ENCODE data around the gene IFNGR2.

IFNGR2 gene

DNA sequence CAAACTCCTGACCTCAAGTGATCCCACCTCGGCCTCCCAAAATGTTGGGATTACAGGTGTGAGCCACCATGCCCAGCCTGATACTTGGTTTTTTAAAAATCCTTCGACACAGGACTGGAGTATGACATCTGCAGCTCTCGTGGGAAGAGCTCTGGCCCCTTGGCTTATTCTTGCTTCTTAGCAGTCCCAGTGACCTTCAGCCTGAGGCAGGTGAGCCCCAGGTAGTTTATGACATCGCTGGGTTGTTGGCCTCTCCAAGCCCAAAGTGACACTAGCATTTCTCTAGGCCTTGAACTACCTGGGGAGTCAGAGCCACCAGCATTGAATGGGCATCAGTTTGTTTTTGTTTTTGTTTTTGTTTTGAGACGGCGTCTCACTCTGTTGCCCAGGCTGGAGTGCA, 15.9 kb upstream of the IFNGR2 start:
- TF ChIP-seq, protein P1, sequence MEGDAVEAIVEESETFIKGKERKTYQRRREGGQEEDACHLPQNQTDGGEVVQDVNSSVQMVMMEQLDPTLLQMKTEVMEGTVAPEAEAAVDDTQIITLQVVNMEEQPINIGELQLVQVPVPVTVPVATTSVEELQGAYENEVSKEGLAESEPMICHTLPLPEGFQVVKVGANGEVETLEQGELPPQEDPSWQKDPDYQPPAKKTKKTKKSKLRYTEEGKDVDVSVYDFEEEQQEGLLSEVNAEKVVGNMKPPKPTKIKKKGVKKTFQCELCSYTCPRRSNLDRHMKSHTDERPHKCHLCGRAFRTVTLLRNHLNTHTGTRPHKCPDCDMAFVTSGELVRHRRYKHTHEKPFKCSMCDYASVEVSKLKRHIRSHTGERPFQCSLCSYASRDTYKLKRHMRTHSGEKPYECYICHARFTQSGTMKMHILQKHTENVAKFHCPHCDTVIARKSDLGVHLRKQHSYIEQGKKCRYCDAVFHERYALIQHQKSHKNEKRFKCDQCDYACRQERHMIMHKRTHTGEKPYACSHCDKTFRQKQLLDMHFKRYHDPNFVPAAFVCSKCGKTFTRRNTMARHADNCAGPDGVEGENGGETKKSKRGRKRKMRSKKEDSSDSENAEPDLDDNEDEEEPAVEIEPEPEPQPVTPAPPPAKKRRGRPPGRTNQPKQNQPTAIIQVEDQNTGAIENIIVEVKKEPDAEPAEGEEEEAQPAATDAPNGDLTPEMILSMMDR (IDR thresholded peaks at IDR 0.05; ENCODE audit: low read depth, low read length), result no peak
- H3K4me3 ChIP-seq (ENCODE audit: low read depth, low read length), result no peak overlapping the region

GRCh38 chr21:33388188-33388587, 15.0 kb upstream of the IFNGR2 start:
- TF ChIP-seq, protein P1 (IDR thresholded peaks at IDR 0.05; ENCODE audit: low read depth, low read length), result no peak
- H3K4me3 ChIP-seq (ENCODE audit: low read depth, low read length), result no peak overlapping the region

DNA sequence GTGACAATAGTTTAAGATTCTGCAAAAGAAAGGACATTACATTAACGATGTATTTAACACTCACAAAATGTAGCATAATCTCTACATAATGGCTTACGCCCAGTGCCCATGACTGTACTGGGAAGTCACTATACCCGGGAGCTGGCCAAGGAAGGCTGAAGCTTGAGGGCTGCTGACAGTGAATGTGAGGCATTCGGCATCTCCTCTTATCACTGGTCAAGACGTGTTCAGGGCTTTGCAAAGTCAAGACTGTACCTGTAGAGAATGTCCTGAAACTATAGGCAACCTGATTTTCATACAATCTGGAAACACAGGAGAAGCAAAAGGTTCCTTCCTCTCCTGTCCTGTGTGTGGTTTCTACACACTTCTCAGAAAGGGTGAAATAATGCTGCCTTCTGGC, 12.7 kb upstream of the IFNGR2 start:
- H3K4me3 ChIP-seq (ENCODE audit: low read depth, low read length), result no peak overlapping the region
- TF ChIP-seq, protein P1 (IDR thresholded peaks at IDR 0.05; ENCODE audit: low read depth, low read length), result no peak

DNA sequence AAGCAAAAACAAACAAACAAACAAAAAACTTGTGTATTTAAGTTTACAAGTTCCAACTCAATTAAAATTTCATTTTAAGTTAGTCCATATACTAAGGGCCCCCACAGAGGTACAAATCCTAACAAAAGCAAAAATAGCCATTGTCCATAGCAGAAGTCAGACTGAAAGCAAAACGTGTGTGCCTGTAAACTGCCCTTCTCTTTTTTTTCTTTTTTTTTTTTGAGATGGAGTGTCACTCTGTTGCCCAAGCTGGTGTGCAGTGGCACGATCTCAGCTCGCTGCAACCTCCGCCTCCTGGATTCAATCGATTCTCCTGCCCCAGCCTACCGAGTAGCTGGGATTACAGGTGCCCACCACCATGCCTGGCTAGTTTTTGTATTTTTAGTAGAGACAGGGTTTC, 11.6 kb upstream of the IFNGR2 start:
- H3K4me3 ChIP-seq (ENCODE audit: low read depth, low read length), result no peak overlapping the region
- TF ChIP-seq, protein P1 (IDR thresholded peaks at IDR 0.05; ENCODE audit: low read depth, low read length), result no peak

GRCh38 chr21:33392284-33392985, 10.8 kb upstream of the IFNGR2 start:
- H3K4me3 ChIP-seq (ENCODE audit: low read depth, low read length), result no peak overlapping the region
- TF ChIP-seq, protein P1 (IDR thresholded peaks at IDR 0.05; ENCODE audit: low read depth, low read length), result no peak

GRCh38 chr21:33393348-33393747, 9.9 kb upstream of the IFNGR2 start:
- no peak overlapping the region for H3K4me3 ChIP-seq (ENCODE audit: low read depth, low read length)
- TF ChIP-seq, protein P1 (IDR thresholded peaks at IDR 0.05; ENCODE audit: low read depth, low read length), result no peak

GRCh38 chr21:33394260-33394659, 9.0 kb upstream of the IFNGR2 start:
- no peak overlapping the region for H3K4me3 ChIP-seq (ENCODE audit: low read depth, low read length)
- TF ChIP-seq, protein P1 (IDR thresholded peaks at IDR 0.05; ENCODE audit: low read depth, low read length), result no peak

All from WI38 (cell line).